GM13976 (cell line): Measurements from ENCODE around the gene DROSHA.

Experiments used
- DNase-seq: peaks from one replicate; pipeline ENCODE4 v3.0.0; 2012; ENCODE audit warnings: low spot score
- CTCF ChIP-seq: IDR thresholded peaks from 2 replicates; pipeline ENCODE4 v1.5.1; 2012; ENCODE audit warnings: borderline replicate concordance, mild to moderate bottlenecking; ENCODE audit not compliant: insufficient read depth; ENCODE audit errors: extremely low read depth, missing control alignments, control extremely low read depth
- in situ Hi-C: fragments of 300-500 bp; cut with MboI; formaldehyde crosslinking; loops from one replicate; pipeline ENCODE4 v1.12.0; 2022; ENCODE audit warnings: low sequenced_read_pairs, mixed read lengths, inconsistent platforms; ENCODE audit not compliant: unreplicated experiment

DROSHA gene

DNA sequence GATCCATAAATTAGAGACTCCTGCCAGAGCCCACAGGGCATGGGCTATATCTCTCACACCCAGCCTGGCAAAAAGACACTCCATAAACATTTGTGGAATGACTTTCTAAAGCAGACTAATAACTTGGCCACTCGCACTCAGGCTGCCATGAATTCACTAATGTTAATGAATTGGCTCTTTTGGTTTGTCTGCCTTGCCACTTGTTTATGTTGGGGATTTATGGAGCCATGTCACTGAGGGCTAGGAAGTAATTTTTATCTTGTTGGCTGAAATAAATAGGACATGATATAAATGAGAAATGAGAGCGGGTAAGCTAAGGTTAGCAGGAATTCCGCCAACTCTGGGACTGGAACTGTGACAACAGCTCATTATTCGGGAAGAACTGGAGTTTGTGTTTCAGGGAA is 55.2 kb downstream of the DROSHA start:
- in situ Hi-C loops: no loop called here
- no peak for TF ChIP-seq CTCF
- DNase-seq: no peak

DNA sequence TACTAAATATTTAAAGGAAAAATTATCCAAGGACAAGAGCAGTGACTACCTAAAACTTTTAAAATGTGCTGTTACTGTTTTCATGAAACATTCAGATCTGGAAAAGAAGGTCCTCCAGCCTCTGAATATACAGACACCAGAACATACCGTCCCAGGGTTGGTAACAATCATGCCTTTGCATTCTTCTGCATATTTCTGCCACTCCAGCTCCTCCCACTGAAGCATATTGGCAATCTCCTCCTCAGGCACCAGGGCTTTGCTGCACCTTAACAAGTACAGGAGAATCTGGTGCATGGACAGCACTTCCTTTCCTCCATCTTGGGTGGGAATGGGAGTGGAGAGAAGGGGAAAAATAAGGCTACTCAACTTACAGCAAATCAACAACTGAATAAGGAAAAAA is 60.0 kb downstream of the DROSHA start:
- in situ Hi-C loops: no loop called here
- DNase-seq: no peak
- TF ChIP-seq CTCF: no peak

GRCh38 chr5:31471040-31471439 is 60.9 kb downstream of the DROSHA start:
- TF ChIP-seq CTCF: no peak
- in situ Hi-C loops: no loop called here
- DNase-seq: no peak

DNA sequence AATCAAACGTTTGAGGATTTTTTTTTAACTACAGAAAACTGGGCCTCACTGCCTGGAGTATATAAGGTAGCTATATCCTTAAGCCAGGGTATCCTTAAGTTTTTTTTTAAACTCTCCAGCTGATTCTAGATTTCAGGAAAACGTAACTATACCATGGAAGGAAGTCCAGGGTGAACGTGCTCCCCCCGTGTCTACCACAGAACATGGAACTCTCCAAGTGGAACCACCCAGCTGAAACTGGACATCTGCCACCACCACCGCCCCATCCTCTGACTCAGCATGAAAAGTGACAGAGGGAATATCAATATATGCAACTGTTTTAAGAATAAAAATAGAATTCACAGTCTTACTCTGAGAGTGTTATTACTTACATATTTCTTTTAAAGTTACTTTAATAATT is 61.3 kb downstream of the DROSHA start:
- no peak for DNase-seq
- in situ Hi-C loops: no loop called here
- TF ChIP-seq CTCF: no peak

- no peak for TF ChIP-seq CTCF
- in situ Hi-C loops: no loop called here
- DNase-seq: no peak
Measured at GRCh38 chr5:31469886-31470285, 62.0 kb downstream of the DROSHA start.

- TF ChIP-seq CTCF: no peak
- DNase-seq: no peak
- in situ Hi-C loops: no loop called here
Measured at GRCh38 chr5:31469466-31469865, 62.4 kb downstream of the DROSHA start.

- TF ChIP-seq CTCF: no peak
- DNase-seq: no peak
- in situ Hi-C loops: no loop called here
Measured at GRCh38 chr5:31465291-31465690, 66.6 kb downstream of the DROSHA start.
